ENCODE results near the gene TMEM132C. TPM values are rescaled to one million over a fixed set of nuclear protein-coding genes. Genes with fewer than 3 reads are reported as not detected.

Gene TMEM132C
- total and polyA plus RNA-seq, 2 donors (not counting 1 experiment from before 2014, with no cell fraction given): not detected

DNA sequence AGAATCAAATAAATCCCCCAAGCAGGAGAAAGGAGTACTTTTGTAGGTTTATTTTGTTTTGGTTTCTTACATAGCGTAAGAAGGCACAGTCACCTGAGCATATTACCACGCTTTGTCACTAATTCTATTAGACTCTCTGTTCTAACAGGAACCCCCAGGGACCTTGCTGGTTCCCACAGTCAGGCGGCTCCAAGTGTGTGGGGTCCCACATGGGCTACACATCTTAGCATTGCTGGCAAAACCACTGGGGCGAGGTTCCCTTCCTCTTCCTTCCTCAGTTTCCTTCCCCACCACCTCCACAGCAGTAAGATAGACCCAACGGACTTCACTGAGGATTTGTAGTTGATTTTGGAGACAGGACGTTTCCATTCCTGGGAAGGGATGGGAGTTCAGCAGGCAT, 49.1 kb downstream of the TMEM132C start:
- no peak overlapping the region for H3K27ac ChIP-seq (ENCODE audit: low read length in 2 of 2)
- no peak overlapping the region for H3K4me3 ChIP-seq (ENCODE audit: control extremely low read depth in 1 of 5, extremely low read depth in 1 of 5, insufficient read depth in 1 of 5, low read depth in 2 of 5, low read length in 4 of 5)
- no peaks in the 10 kb centered on the region for H3K4me1 Mint-ChIP-seq
- peaks cover 0 to 12% (median 0%) of the 10 kb centered on the region in 3 donors for H3K9me3 ChIP-seq (ENCODE audit: control extremely low read depth in 1 of 3, control insufficient read depth in 2 of 3, insufficient read depth in 1 of 3, low read length in 2 of 3)
- no peak for TF ChIP-seq EZH2 (IDR thresholded peaks at IDR 0.05; ENCODE audit: borderline replicate concordance, insufficient read depth, low read depth, low read length, poor library complexity, severe bottlenecking)
- TF ChIP-seq, protein P1, sequence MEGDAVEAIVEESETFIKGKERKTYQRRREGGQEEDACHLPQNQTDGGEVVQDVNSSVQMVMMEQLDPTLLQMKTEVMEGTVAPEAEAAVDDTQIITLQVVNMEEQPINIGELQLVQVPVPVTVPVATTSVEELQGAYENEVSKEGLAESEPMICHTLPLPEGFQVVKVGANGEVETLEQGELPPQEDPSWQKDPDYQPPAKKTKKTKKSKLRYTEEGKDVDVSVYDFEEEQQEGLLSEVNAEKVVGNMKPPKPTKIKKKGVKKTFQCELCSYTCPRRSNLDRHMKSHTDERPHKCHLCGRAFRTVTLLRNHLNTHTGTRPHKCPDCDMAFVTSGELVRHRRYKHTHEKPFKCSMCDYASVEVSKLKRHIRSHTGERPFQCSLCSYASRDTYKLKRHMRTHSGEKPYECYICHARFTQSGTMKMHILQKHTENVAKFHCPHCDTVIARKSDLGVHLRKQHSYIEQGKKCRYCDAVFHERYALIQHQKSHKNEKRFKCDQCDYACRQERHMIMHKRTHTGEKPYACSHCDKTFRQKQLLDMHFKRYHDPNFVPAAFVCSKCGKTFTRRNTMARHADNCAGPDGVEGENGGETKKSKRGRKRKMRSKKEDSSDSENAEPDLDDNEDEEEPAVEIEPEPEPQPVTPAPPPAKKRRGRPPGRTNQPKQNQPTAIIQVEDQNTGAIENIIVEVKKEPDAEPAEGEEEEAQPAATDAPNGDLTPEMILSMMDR (IDR thresholded peaks at IDR 0.05): no peak
- ChIA-PET POLR2A (no interaction called here), CTCF (no interaction called here)
- no peak overlapping the region for H3K4me3 Mint-ChIP-seq
- no peaks in the 10 kb centered on the region for H3K27me3 Mint-ChIP-seq
- no peaks in the 10 kb centered on the region for H3K79me2 ChIP-seq (ENCODE audit: control insufficient read depth, insufficient read depth, low read length)
- no peaks in the 10 kb centered on the region for H3K36me3 ChIP-seq (replicated peaks in 1 of 2; ENCODE audit: control extremely low read depth in 1 of 2, control insufficient read depth in 1 of 2, extremely low read depth in 1 of 2, insufficient read depth in 2 of 2, low read length in 1 of 2)
- H3K27ac Mint-ChIP-seq: no peak overlapping the region
- intact Hi-C loops (cut with micrococcal nuclease): no loop called here
- H3K4me2 ChIP-seq (replicated peaks; ENCODE audit: low read depth, low read length, poor library complexity, severe bottlenecking): no peak overlapping the region
- H2AFZ ChIP-seq (ENCODE audit: insufficient read depth, low read depth, low read length, poor library complexity, severe bottlenecking): no peak overlapping the region
- DNase-seq (no peak), ATAC-seq (ENCODE audit: low read depth) (no peak)
- WGBS (ENCODE audit: insufficient coverage): 17% methylated on average over 5 of the region's 6 CpGs
- no peaks in the 10 kb centered on the region for H3K27me3 ChIP-seq (replicated peaks in 1 of 4; ENCODE audit: control extremely low read depth in 1 of 4, control insufficient read depth in 3 of 4, insufficient read depth in 4 of 4, low read length in 3 of 4)
- no peaks in the 10 kb centered on the region for H4K20me1 ChIP-seq (ENCODE audit: control insufficient read depth, insufficient read depth, low read length, poor library complexity, severe bottlenecking)
- no peaks in the 10 kb centered on the region for H3K4me1 ChIP-seq (ENCODE audit: control insufficient read depth in 2 of 2, insufficient read depth in 2 of 2, low read length in 2 of 2)
- peaks cover 8% of the 10 kb centered on the region for H3K9me3 Mint-ChIP-seq (ENCODE audit: insufficient read depth)
- no peak overlapping the region for H3K9ac ChIP-seq (ENCODE audit: low read length)

DNA sequence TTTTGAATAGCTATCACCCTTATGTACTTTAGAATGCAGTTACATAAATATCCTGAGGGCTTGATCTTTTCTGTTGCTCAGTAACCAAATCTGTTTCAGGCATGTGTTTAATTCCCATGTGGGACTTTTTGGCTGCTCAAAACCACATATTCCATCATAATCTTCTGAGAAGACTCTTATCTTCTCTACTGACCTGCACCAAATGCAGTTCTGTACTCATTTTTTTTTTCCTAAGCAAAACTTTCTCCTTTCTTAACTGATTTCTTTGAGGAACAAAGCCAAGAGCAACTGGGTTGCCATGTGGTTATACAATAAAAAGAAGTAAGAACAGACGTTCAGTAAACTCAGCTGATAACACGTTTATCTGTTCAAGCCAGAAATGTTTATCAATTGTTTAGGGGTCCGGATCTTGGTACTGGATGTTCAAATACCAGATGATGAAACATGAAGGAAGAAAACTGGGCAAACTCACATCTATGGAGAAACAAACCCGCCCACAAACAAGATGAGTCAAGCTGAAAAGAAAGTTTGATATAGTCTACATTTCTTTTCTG, 50.1 kb downstream of the TMEM132C start:
- no peak overlapping the region for H3K27ac Mint-ChIP-seq
- DNase-seq: no peak
- H3K4me2 ChIP-seq (replicated peaks; ENCODE audit: low read depth, low read length, poor library complexity, severe bottlenecking): no peak overlapping the region
- no peaks in the 10 kb centered on the region for H3K27me3 Mint-ChIP-seq
- no peak overlapping the region for H3K4me3 Mint-ChIP-seq
- no peaks in the 10 kb centered on the region for H4K20me1 ChIP-seq (ENCODE audit: control insufficient read depth, insufficient read depth, low read length, poor library complexity, severe bottlenecking)
- 20% methylated on average over 2 of the region's 4 CpGs for WGBS (ENCODE audit: insufficient coverage)
- no peak overlapping the region for H3K27ac ChIP-seq (ENCODE audit: low read length in 2 of 2)
- H3K9me3 ChIP-seq (ENCODE audit: control extremely low read depth in 1 of 3, control insufficient read depth in 2 of 3, insufficient read depth in 1 of 3, low read length in 2 of 3): peaks cover 0 to 7% (median 0%) of the 10 kb centered on the region in 3 donors
- intact Hi-C loops (cut with micrococcal nuclease): no loop called here
- no peak for ATAC-seq (ENCODE audit: low read depth)
- ChIA-PET POLR2A (no interaction called here), CTCF (no interaction called here)
- H3K4me1 ChIP-seq (ENCODE audit: control insufficient read depth in 2 of 2, insufficient read depth in 2 of 2, low read length in 2 of 2): no peaks in the 10 kb centered on the region
- H3K27me3 ChIP-seq (replicated peaks in 1 of 4; ENCODE audit: control extremely low read depth in 1 of 4, control insufficient read depth in 3 of 4, insufficient read depth in 4 of 4, low read length in 3 of 4): no peaks in the 10 kb centered on the region
- H3K9me3 Mint-ChIP-seq (ENCODE audit: insufficient read depth): peaks cover 10% of the 10 kb centered on the region
- no peak overlapping the region for H3K9ac ChIP-seq (ENCODE audit: low read length)
- TF ChIP-seq, protein P1 (IDR thresholded peaks at IDR 0.05): no peak
- TF ChIP-seq EZH2 (IDR thresholded peaks at IDR 0.05; ENCODE audit: borderline replicate concordance, insufficient read depth, low read depth, low read length, poor library complexity, severe bottlenecking): no peak
- H3K4me1 Mint-ChIP-seq: no peaks in the 10 kb centered on the region
- H3K4me3 ChIP-seq (ENCODE audit: control extremely low read depth in 1 of 5, extremely low read depth in 1 of 5, insufficient read depth in 1 of 5, low read depth in 2 of 5, low read length in 4 of 5): no peak overlapping the region
- H2AFZ ChIP-seq (ENCODE audit: insufficient read depth, low read depth, low read length, poor library complexity, severe bottlenecking): no peak overlapping the region
- H3K79me2 ChIP-seq (ENCODE audit: control insufficient read depth, insufficient read depth, low read length): no peaks in the 10 kb centered on the region
- no peaks in the 10 kb centered on the region for H3K36me3 ChIP-seq (replicated peaks in 1 of 2; ENCODE audit: control extremely low read depth in 1 of 2, control insufficient read depth in 1 of 2, extremely low read depth in 1 of 2, insufficient read depth in 2 of 2, low read length in 1 of 2)

All from B cell (primary cell).